Measurements from ENCODE around the gene CSNK1E. TPM values are rescaled to one million over a fixed set of nuclear protein-coding genes. Genes with fewer than 3 reads are reported as not detected.
"Not testable (repeated sequence)": the region's sequence is repeated elsewhere in the genome, so short reads cannot be mapped to it uniquely, and the experiment has no call there.

Gene CSNK1E
- 117 and 120 TPM in 2 replicates for total RNA-seq (2014; rRNA removed; shearing (Covaris generic))
- 190 and 219 TPM in 2 replicates for polyA plus RNA-seq (2015; cell fraction: cytosol; rRNA removed)
- 426 and 488 TPM in 2 replicates for polyA plus RNA-seq (2015; cell fraction: nucleus; rRNA removed)

DNA sequence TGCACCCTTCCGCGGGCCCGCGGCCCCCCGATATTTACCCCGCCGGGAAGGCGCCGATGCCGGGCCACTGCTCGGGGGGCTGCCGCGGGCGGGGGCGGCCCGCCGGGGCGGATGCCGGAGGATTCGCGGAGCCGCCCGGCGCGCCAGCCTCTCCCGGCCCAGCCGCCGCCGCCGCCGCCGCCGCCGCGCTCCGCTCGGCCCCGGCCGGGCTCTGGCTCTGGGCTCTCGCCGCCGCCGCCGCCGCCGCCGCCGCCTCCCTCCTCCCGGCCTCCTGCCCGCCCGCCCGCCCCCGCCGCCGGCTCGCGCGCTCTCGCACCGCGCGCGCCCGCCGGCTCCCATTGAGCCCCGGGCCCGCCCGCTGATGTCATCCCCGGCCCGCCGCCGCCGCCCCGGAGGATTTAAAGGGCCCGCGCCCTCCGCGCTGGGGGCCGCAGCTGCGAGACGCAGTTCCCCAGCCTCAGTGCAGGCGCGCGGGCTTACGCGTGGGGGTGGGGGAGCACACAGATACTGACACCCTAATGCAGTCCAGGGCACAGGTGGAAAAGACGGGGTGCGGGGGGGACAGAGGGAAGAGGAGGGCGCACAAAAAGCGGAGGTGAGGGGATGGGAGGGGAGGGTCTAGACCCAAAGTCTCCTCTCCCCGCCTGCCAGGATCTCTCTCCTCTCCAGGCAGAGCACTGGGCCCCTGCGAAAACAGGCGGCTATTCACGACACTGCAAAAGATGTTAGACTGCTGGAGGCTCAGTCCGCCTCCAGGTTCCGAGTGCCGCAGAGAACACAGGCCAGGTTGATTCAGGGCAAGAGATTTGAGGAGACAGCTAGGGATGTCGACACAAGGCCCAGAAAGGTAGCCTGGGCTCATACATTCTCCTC, at the start of gene CSNK1E:
Gene CSNK1E (minus strand): TSS at position 312 of the 873 bp plus-strand sequence. CDS start 3,276 bp downstream, outside the sequence.
- peak; percentile 67 for DNase-seq (ENCODE audit: low read depth, low spot score)
- in situ Hi-C loops (cut with HindIII; ENCODE audit: low pct_unique_long_range_greater_than_20kb, low sequenced_read_pairs), result no loop called here

DNA sequence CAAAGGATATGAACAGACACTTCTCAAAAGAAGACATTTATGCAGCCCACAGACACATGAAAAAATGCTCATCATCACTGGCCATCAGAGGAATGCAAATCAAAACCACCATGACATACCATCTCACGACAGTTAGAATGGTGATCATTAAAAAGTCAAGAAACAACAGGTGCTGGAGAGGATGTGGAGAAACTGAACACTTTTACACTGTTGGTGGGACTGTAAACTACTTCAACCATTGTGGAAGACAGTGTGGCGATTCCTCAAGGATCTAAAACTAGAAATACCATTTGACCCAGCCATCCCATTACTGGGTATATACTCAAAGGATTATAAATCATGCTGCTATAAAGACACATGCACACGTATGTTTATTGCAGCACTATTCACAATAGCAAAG, 48.6 kb upstream of the CSNK1E start:
- DNase-seq (ENCODE audit: low read depth, low spot score); in situ Hi-C loops (cut with HindIII; ENCODE audit: low pct_unique_long_range_greater_than_20kb, low sequenced_read_pairs): not testable (repeated sequence)

DNA sequence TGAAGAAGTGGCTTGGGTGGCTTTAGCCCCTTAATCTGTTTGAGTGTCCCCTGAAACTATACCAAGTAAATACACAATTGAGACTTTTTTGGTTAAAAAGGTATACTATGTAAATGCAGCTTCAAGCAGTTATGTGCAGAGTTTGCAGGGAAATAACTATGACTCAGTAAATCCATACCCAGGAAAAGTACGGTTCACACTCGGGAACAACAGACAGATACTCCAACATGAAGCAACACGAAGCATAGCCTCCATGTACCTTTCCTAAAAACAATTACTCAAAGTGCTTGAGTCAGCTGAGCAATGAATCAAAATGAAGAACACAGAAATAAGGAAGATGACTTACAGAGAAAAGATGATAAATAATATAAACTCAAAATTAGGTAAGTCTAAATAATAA, 47.9 kb upstream of the CSNK1E start:
- in situ Hi-C loops (cut with HindIII; ENCODE audit: low pct_unique_long_range_greater_than_20kb, low sequenced_read_pairs); DNase-seq (ENCODE audit: low read depth, low spot score): not testable (repeated sequence)

DNA sequence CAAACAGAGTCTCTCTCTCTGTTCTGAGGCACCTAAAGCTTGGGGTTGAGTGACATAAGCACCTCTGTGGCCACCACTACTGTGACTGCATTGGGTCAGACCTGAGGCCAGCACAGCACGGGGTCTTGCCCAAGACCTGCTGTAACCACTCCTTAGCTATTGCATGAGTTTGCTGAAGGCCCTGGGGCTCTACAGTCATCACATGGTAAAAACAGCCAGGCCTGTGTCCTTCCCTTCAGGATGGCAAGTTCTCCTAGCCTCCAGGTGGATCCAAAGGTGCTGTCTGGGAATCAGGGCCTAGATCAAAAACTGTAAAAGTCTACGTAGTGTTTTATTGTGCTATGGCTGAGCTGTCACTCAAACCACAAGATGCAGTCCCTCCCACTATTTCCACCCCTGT, 43.3 kb upstream of the CSNK1E start:
- DNase-seq (ENCODE audit: low read depth, low spot score); in situ Hi-C loops (cut with HindIII; ENCODE audit: low pct_unique_long_range_greater_than_20kb, low sequenced_read_pairs): not testable (repeated sequence)

DNA sequence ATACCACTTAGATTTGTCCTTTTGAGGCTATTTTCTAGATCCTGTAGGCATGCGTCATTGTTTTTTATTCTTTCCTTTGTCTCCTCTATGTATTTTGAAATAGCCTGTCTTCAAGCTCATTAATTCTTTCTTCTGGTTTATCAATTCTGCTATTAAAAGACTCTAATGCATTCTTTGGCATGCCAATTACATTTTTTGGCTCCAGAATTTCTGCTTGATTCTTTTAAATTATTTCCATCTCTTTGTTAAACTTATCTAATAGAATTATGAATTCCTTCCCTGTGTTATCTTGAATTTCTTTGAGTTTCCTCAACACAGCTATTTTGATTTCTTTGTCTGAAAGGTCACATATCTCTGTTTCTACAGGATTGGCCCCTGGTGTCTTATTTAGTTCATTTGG, 42.6 kb upstream of the CSNK1E start:
- in situ Hi-C loops (cut with HindIII; ENCODE audit: low pct_unique_long_range_greater_than_20kb, low sequenced_read_pairs); DNase-seq (ENCODE audit: low read depth, low spot score): not testable (repeated sequence)

DNA sequence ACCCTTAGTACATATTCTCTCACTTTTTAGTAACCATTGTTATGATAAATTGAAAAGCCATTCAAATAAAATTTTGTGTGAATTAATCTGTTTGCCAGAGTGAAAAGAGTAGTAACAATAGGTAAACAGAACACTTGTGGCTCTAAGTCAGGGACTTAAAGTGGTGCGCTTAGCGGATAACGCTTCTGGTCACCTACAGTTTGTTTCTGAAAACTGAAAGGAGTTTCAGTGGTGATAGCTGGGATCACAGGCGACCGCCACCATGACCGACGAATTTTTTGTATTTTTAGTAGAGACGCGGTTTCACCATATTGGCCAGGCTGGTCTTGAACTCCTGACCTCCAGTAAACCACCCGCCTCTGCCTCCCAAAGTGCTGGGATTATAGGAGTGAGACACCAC, 40.7 kb upstream of the CSNK1E start:
- DNase-seq (ENCODE audit: low read depth, low spot score); in situ Hi-C loops (cut with HindIII; ENCODE audit: low pct_unique_long_range_greater_than_20kb, low sequenced_read_pairs): not testable (repeated sequence)

DNA sequence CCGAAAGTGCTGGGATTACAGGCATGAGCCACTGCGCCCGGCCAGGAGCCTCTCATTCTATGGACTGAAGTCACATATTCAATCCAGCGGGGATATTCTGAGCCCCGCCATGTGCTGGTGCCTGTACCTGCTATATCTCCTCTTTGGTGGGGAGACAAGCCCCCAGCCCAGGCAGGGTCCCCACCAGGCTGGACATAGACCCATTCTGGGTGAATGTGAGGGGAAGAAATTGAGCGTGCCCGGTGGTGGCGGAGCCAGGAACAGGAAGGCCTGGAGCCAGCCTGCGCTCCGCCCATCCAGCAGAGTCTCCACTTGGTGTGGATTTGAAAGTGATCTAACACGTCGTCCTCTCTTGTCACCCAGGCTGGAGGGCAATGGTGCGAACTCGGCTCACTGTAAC, 38.0 kb upstream of the CSNK1E start:
- in situ Hi-C loops (cut with HindIII; ENCODE audit: low pct_unique_long_range_greater_than_20kb, low sequenced_read_pairs), result no loop called here

DNA sequence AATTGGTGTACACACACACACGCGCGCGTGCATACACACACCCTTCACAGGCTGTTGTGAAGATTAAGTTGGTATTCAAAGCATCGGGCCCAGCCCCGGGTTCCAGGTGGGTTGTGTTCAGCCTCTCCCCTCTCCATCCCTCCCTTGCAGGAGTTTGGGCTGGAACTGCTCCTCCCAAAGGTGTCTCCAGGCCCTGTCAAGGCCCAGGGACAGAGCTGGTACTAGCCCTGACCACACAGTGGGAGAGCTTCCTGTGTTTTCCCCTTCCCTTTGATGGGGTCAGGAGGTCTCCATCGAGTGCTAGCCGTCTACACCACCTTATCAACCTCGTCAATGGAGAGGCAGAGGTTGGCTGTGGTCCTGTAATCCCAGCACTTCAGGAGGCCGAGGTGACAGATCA, 36.5 kb upstream of the CSNK1E start:
- in situ Hi-C loops (cut with HindIII; ENCODE audit: low pct_unique_long_range_greater_than_20kb, low sequenced_read_pairs), result no loop called here
- no peak for DNase-seq (ENCODE audit: low read depth, low spot score)

More for the DNA sequence above, 38.0 kb upstream of the CSNK1E start:
- DNase-seq (ENCODE audit: low read depth, low spot score), result no peak

DNA sequence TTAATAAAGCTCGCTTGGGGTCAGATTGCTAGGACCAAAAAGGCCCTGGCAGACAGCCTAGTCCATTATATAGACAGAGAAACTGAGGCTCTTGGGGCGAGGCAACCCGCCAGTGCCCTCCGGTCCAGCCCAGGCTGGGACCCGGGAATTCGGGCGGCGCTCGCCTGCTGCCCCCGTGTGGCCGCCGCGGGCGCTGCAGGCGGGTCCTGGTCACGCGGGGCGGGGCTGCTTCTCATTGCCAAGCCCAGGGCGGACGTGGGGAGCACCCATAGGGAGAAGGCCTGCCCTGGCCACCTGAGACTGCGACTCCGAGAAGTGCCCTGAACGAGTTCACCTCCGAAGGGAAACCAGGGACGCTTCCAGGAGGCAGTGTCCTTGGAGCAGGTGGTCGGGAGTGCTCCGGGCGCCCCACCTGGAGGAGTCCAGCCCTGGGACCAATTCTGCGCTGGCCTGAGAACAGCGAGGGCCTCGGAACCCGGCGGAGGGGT, 36.0 kb upstream of the CSNK1E start:
- in situ Hi-C loops (cut with HindIII; ENCODE audit: low pct_unique_long_range_greater_than_20kb, low sequenced_read_pairs), result no loop called here

DNA sequence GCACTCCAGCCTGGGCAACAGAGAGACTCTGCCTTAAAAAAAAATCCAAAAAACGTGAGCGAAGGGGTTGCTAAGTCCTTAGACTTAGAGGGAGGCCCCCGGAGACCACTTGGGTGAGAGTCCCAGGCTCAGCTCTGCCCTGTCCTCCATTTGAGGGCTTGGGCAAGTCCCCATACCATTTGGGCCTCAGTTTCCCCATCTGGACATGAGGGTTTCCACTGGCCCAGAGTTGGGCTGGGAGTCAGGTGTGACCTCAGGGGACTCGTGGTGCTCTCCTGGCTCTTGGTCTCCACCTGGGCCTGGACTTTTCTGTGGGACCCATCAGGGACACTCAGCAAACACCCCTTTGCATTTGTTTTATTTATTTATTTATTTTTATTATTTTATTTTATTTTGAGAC, 35.2 kb upstream of the CSNK1E start:
- in situ Hi-C loops (cut with HindIII; ENCODE audit: low pct_unique_long_range_greater_than_20kb, low sequenced_read_pairs), result no loop called here
- DNase-seq (ENCODE audit: low read depth, low spot score), result no peak

More for the DNA sequence above, 36.0 kb upstream of the CSNK1E start:
- peak; percentile 66 for DNase-seq (ENCODE audit: low read depth, low spot score)

DNA sequence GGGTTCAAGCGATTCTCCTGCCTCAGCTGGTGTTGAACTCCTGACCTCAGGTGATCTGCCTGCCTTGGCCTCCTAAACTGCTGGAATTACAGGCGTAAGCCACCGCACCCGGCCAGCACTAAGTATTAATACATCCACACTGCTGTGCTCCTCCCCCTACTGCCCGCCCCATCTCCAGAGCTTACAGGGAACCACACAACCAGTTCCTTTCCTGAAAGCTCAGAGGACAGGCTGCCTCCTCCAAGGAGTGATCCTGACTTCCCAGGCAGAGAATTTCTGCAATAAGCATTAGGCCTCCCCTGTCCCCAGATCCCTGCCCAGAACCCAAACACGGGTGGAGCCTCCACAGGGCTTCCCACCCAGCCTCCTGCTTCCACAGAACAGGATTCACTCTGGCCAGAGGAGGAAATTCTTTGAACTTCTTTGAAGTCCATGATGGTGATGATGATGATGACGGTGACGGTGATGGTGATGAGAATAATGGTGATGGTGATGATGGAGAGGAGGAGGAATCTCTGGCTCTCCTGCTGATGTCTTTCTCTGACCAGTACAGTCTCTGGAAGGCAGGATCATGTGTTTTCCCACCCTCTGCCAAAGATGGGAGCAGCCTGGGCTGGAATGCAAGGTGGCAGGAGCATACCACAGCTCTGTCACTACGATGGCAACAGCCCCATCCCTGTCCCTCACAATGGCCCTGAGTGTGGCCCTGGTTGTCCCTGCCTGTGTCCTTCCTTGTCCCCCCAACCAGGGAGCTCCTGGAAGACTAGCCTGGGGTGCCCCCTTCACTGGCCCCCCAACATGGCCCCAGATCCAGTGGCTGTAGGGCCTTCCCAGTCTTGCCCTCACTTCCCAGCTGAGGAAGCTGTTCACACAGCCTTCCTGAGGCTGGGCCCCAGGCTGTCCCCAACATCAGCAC, 33.5 kb upstream of the CSNK1E start:
- in situ Hi-C loops (cut with HindIII; ENCODE audit: low pct_unique_long_range_greater_than_20kb, low sequenced_read_pairs), result no loop called here
- no peak for DNase-seq (ENCODE audit: low read depth, low spot score)

DNA sequence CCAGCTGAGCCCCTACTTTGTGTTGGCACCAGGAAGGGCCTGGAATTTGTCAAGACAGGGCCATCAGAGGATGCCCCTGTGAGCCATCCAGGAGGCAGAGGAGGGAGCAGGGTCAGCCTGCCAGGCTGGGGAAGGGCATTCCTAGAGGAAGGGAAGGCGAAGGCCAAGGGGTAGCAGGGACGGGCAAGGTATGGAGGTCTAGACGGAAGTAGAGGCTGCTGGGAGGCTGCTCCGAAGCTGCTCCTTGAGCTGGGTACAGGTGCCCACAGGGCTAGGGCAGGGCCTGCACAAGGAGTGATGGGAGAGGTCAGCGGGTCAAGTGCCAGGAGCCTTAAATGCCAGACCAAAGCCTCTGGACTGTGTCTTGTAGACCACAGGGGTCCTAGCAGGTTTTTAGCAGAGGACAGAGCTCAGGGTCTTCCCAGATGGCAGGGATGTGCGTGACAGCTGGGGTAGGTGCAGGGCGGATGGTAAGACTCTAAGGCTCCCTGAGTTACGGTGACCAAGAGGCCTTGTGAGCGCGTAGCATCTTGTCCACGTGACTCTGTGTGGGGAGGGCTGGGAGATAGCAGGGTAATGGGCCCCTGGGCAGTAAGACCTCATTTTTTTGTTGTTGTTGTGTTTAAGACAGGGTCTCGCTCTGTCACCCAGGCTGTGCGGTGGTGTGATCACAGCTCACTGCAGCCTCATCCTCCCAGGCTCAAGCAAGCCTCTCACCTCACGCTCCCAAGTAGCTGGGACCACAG, 31.7 kb upstream of the CSNK1E start:
- DNase-seq (ENCODE audit: low read depth, low spot score), result no peak
- in situ Hi-C loops (cut with HindIII; ENCODE audit: low pct_unique_long_range_greater_than_20kb, low sequenced_read_pairs), result no loop called here

DNA sequence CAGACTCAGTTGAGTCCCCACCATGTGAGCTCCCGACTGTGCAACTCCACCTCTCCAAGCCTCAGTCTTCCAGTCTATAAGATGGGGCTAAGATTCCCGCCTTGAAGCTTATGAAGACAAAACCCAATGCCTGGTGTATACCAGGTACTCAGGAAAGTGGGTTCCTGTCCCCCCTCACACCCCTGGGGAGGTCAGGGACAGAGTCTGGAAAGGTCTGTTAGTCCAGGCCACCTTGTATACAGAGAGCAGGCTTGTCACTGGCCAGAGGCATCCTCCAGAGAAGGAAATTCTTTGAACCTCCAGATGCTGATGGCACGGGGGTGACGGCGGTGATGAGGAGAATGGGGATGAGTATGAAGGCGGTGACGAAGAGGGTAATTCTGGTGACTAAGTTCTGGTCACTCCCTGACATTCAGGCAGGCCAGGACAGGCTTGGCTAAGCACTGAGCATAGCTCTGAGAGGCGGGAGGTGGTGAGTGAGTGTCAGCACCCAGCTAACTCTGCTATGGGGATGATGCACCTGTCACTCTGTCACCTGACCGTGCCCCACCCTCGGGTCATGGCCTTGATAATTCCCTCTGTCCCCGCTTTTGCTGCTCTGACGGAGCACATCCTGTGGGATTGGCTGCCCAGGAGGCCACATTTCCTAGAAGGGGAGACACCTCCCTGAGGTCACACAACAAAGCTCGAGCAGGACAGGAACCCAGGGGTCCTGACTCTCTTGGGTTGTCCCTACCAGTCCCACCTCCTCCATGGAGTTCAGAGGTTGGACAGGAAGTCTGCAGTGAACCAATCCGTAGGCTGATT, 30.9 kb upstream of the CSNK1E start:
- DNase-seq (ENCODE audit: low read depth, low spot score), result no peak
- in situ Hi-C loops (cut with HindIII; ENCODE audit: low pct_unique_long_range_greater_than_20kb, low sequenced_read_pairs), result no loop called here

DNA sequence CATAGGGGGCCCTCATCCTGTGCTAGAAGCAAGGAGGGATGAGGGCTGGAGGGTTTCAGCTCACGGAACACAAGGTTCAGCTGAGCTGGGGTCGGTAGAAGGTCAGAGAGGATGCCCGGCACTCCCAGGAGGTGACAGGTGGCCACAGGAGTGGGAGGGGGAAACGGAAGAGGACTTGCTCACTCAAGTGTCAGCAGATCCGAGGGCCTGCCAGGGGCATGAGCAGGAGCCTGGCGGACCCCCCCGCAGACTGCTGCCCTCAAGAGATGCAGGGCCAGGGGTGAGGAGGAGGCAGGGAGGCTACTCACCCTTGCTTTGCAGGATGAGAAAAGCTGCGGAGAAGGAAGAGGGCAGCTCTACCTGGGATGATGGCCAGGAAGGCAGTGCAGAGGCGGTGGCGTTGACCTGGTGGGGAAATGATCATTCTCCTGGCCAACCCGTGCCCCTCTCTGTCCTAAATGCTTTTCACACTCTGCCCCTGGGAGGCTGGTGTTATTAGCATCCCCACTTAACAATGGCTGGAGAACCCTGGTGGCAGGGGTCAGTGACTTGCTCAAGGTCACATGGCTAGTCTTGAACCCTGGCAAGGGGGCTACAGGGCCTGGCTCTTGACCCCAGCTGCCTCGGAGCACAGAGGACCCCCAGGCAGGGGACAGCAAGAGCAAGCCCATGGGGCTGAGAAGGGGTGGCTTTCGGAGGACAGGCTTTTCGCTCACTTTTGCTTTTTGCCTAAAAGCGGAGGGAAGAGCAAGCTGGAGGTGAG, 30.1 kb upstream of the CSNK1E start:
- in situ Hi-C loops (cut with HindIII; ENCODE audit: low pct_unique_long_range_greater_than_20kb, low sequenced_read_pairs), result no loop called here
- DNase-seq (ENCODE audit: low read depth, low spot score), result no peak

DNA sequence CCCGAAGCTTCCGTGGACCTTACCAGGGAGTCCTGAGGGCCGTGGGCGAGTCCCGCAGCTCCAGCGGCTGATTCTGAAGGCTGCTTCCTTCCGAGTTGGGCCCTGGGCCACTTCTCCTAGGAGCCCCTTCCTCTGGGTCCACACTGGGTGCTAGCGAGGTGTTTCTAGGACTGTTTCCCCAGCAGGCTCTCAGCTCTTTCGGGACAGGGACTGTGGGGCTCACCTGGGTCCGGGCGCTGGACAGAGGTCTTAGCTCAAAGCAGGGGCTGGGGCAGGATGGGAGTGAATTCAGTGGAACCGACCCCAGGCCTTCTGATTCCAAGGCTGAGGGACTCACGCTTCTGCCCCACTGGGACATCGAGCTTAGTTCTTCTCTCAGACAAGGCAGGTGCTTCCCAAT, 29.3 kb upstream of the CSNK1E start:
- in situ Hi-C loops (cut with HindIII; ENCODE audit: low pct_unique_long_range_greater_than_20kb, low sequenced_read_pairs), result no loop called here
- DNase-seq (ENCODE audit: low read depth, low spot score), result no peak

DNA sequence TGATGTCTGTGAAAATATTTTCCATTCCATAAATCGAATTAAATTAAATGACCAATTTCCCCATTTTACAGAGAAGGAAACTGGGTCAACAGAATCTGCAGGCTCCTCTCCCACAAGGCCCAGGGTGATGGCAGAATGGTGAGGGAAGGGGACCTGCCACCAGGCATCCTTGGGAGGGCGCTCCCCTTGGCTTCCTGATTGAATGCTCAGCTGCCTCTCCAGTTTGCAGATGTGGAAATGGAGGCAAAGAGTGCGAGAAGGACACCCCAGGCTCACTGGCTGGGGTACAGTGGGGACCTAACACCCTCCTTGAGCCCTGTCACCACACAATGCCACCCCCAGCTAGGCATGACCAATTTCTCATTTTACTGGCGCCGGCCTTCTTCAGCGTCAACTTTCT, 28.5 kb upstream of the CSNK1E start:
- DNase-seq (ENCODE audit: low read depth, low spot score), result no peak
- in situ Hi-C loops (cut with HindIII; ENCODE audit: low pct_unique_long_range_greater_than_20kb, low sequenced_read_pairs), result no loop called here

Data from SK-MEL-5 (cell line).